NCI-H2171 (cell line): ENCODE measurements around the gene ANGPTL2.
"Not testable (repeated sequence)": the region's sequence is repeated elsewhere in the genome, so short reads cannot be mapped to it uniquely, and the experiment has no call there.

ENCODE experiments used
- DNase-seq: peaks from one replicate; lab custom pipeline; 2025; lab: John Stamatoyannopoulos, UW

Gene ANGPTL2

GRCh38 chr9:127122176-127123063, at the start of gene ANGPTL2:
ANGPTL2 (minus strand) TSS chr9:127122635; CDS start chr9:127108731, 13,904 bp downstream.
- DNase-seq = peak; percentile 98

GRCh38 chr9:127171348-127171747, 48.9 kb upstream of the ANGPTL2 start:
- not testable (repeated sequence) for DNase-seq

- no peak for DNase-seq
These were observed 48.2 kb upstream of the ANGPTL2 start for GRCh38 chr9:127170652-127171051.

GRCh38 chr9:127170103-127170502, 47.7 kb upstream of the ANGPTL2 start:
- DNase-seq = no peak

GRCh38 chr9:127169575-127169883, 47.1 kb upstream of the ANGPTL2 start:
- no peak for DNase-seq

- DNase-seq = no peak
These were observed 46.5 kb upstream of the ANGPTL2 start for GRCh38 chr9:127168756-127169574.

GRCh38 chr9:127167560-127168326, 45.3 kb upstream of the ANGPTL2 start:
- DNase-seq = no peak

GRCh38 chr9:127166651-127167524, 44.5 kb upstream of the ANGPTL2 start:
- peak; percentile 95 for DNase-seq

- no peak for DNase-seq
These were observed 43.7 kb upstream of the ANGPTL2 start for GRCh38 chr9:127166111-127166510.

GRCh38 chr9:127165116-127165515, 42.7 kb upstream of the ANGPTL2 start:
- no peak for DNase-seq

- no peak for DNase-seq
These were observed 41.0 kb upstream of the ANGPTL2 start for GRCh38 chr9:127163409-127163808.

GRCh38 chr9:127162864-127163365, 40.5 kb upstream of the ANGPTL2 start:
- no peak for DNase-seq

- no peak for DNase-seq
These were observed 39.8 kb upstream of the ANGPTL2 start for GRCh38 chr9:127162046-127162863.

GRCh38 chr9:127161081-127161624, 38.7 kb upstream of the ANGPTL2 start:
- DNase-seq = no peak

- no peak for DNase-seq
These were observed 37.6 kb upstream of the ANGPTL2 start for GRCh38 chr9:127159949-127160610.

- DNase-seq = no peak
These were observed 36.9 kb upstream of the ANGPTL2 start for GRCh38 chr9:127159325-127159801.

- no peak for DNase-seq
These were observed 36.4 kb upstream of the ANGPTL2 start for GRCh38 chr9:127158786-127159324.

GRCh38 chr9:127155314-127155960, 33.0 kb upstream of the ANGPTL2 start:
- no peak for DNase-seq
